WTC11 (cell line): Measurements from ENCODE around the gene FGF8. TPM values are rescaled to one million over a fixed set of nuclear protein-coding genes. Genes with fewer than 3 reads are reported as not detected.

Experiments used
- ATAC-seq: fragments of 200-7000 bp; cut with Tn5 transposase; 2 replicates; pipeline ENCODE4 v1.10.0; 2021; ENCODE audit warnings: mild to moderate bottlenecking, moderate library complexity
- CTCF ChIA-PET: fragments of 300-600 bp; sonication (Branson Sonifier 250); formaldehyde crosslinking; loops from one replicate; lab custom pipeline; 2021; ENCODE audit warnings: antibody characterized with exemption; lab: Charles Lee
- POLR2A ChIA-PET: fragments of 350-600 bp; sonication (Branson Sonifier 250); formaldehyde crosslinking; loops from one replicate; lab custom pipeline; 2021; ENCODE audit warnings: antibody characterized with exemption; lab: Charles Lee
- DNase-seq: peaks from one replicate; pipeline ENCODE4 v3.0.0; 2021; ENCODE audit warnings: low spot score
- H3K27ac Mint-ChIP-seq: 2 replicates; pipeline ENCODE4 v1.8.0; 2021; ENCODE audit warnings: mixed read lengths
- H3K27me3 Mint-ChIP-seq: 2 replicates; pipeline ENCODE4 v1.8.0; 2021; ENCODE audit warnings: low read depth, mild to moderate bottlenecking, moderate library complexity, mixed read lengths
- H3K36me3 Mint-ChIP-seq: 2 replicates; pipeline ENCODE4 v1.8.0; 2021; ENCODE audit warnings: mixed read lengths
- H3K4me1 Mint-ChIP-seq: 2 replicates; pipeline ENCODE4 v1.8.0; 2022; ENCODE audit warnings: mixed read lengths
- H3K4me3 Mint-ChIP-seq: 2 replicates; pipeline ENCODE4 v1.8.0; 2021; ENCODE audit warnings: mild to moderate bottlenecking, moderate library complexity, mixed read lengths
- H3K9me3 Mint-ChIP-seq: 2 replicates; pipeline ENCODE4 v1.8.0; 2021; ENCODE audit warnings: mixed read lengths
- ELF4 ChIP-seq: sonication (generic); formaldehyde crosslinking; IDR thresholded peaks from 2 replicates; pipeline ENCODE4 v1.8.1; 2022; ENCODE audit warnings: low read depth, mild to moderate bottlenecking, moderate library complexity, missing genetic modification reagents
- ETV6 ChIP-seq: sonication (generic); formaldehyde crosslinking; IDR thresholded peaks from 2 replicates; pipeline ENCODE4 v1.8.1; 2022; ENCODE audit warnings: mild to moderate bottlenecking, missing genetic modification reagents
- GRHL2 ChIP-seq: fragments of 250-450 bp; sonication (Bioruptor Pico); IDR thresholded peaks from 2 replicates; pipeline ENCODE4 v1.8.0; 2022; ENCODE audit warnings: mild to moderate bottlenecking, moderate library complexity; ENCODE audit not compliant: insufficient replicate concordance, severe bottlenecking
- GTF2I ChIP-seq: fragments of 250-450 bp; sonication (Bioruptor Pico); conservative IDR thresholded peaks from 2 replicates; pipeline ENCODE4 v1.4.0; 2021; ENCODE audit warnings: mild to moderate bottlenecking
- JAZF1 ChIP-seq: fragments of 250-450 bp; sonication (Bioruptor Pico); IDR thresholded peaks from 2 replicates; pipeline ENCODE4 v1.9.0; 2021; ENCODE audit warnings: moderate library complexity, mild to moderate bottlenecking, inconsistent platforms
- KAT7 ChIP-seq: sonication (generic); formaldehyde crosslinking; IDR thresholded peaks from 2 replicates; pipeline ENCODE4 v1.8.1; 2023; ENCODE audit warnings: missing genetic modification reagents, mild to moderate bottlenecking, borderline replicate concordance
- OVOL2 ChIP-seq: fragments of 250-450 bp; sonication (Bioruptor Pico); IDR thresholded peaks from 2 replicates; pipeline ENCODE4 v1.9.0; 2021; ENCODE audit warnings: mild to moderate bottlenecking, borderline replicate concordance
- RELA ChIP-seq: sonication (generic); formaldehyde crosslinking; IDR thresholded peaks from 2 replicates; pipeline ENCODE4 v1.8.1; 2022; ENCODE audit warnings: missing genetic modification reagents, mild to moderate bottlenecking, borderline replicate concordance
- SMAD3 ChIP-seq: sonication (generic); formaldehyde crosslinking; IDR thresholded peaks from 2 replicates; pipeline ENCODE4 v1.8.0; 2022; ENCODE audit warnings: missing genetic modification reagents, mild to moderate bottlenecking, borderline replicate concordance
- total RNA-seq: library from RNA; stranded (reverse); gene quantifications from 3 replicates; pipeline ENCODE4 v1.2.3, GENCODE V29; 2021
- TF ChIP-seq, protein P1 (sequence below): sonication (generic); formaldehyde crosslinking; IDR thresholded peaks from 2 replicates; pipeline ENCODE4 v1.8.0; 2022; ENCODE audit warnings: mild to moderate bottlenecking, missing genetic modification reagents
- TF ChIP-seq, protein P2 (sequence below): sonication (generic); formaldehyde crosslinking; IDR thresholded peaks from 2 replicates; pipeline ENCODE4 v1.8.0; 2022; ENCODE audit warnings: mild to moderate bottlenecking, missing genetic modification reagents
- TF ChIP-seq, protein P3 (sequence below): sonication (generic); formaldehyde crosslinking; IDR thresholded peaks from 2 replicates; pipeline ENCODE4 v1.8.1; 2023; ENCODE audit warnings: mild to moderate bottlenecking, moderate library complexity, missing genetic modification reagents
- TF ChIP-seq, protein P4 (sequence below): sonication (generic); formaldehyde crosslinking; IDR thresholded peaks from 2 replicates; pipeline ENCODE4 v1.8.1; 2023; ENCODE audit warnings: mild to moderate bottlenecking, missing genetic modification reagents, moderate library complexity
- TF ChIP-seq, protein P5 (sequence below): sonication (generic); formaldehyde crosslinking; IDR thresholded peaks from 2 replicates; pipeline ENCODE4 v1.8.0; 2022; ENCODE audit warnings: mild to moderate bottlenecking, missing genetic modification reagents
- TF ChIP-seq, protein P6 (sequence below): sonication (generic); formaldehyde crosslinking; conservative IDR thresholded peaks from 2 replicates; pipeline ENCODE4 v1.8.1; 2023; ENCODE audit warnings: mild to moderate bottlenecking, low read depth, missing genetic modification reagents, moderate library complexity

Gene FGF8
- total RNA-seq, 1 experiment from 2014 or later = 28.9 TPM

DNA sequence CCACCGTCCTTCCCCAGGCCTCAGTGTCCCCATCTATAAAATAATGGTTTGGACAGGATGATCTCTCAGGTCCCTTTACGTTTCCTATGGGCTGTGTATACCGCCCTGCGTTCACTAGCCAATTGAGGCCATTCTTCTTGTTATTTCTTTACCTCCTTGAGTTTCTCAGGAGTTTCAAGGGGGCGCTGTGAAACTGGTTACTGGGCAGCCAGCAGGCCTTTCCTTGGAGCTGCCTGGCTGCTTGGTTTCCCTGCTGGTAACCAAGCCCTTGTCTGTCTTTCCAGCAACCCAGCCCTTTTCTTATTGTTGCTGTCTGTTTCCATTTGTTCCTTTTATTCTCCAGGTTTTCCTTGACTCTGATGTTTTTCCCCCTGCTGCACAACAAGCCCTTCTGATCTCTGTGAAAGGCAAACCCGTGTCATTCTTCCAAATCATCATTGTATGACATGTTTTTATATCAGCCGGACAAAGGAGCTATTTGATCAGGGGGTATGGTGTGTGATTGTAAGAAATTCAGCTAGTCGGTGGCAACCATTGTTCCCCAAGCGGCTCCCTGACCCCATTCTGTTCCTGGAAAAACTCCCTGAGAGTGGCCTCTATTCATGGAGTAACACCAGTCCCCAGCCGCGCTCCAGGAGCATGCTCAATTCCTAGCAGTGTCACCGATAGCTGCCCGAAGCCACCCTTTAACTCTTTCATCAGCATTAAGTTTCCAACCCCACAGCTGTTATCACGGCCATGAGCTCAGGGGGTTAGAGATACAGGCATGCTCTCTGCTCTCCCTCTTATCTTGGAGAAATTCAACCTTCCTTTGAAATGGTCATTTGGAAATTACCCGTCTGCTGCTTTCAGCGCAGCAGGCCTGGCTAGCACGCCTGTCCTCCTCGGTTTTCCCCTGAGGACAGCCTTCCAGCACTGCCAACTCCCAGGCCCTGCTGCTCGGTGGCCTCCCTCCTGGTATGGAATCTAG, 26.6 kb downstream of the FGF8 start:
- Mint-ChIP-seq H3K4me1 (peaks cover 13% of the 10 kb centered on the region), H3K36me3 (no peaks in the 10 kb centered on the region)
- CTCF ChIA-PET = interaction anchor here (0.6 to 3.1 kb wide), 37 partner anchors 9 to 699 kb away, joined by 3 to 43 read pairs (median 4); partner anchors contain the start of genes DPCD and POLL
- TF ChIP-seq GTF2I (CRISPR knock-in tag) (no peak), ELF4 (CRISPR knock-in tag) (no peak), OVOL2 (CRISPR knock-in tag) (no peak)
- TF ChIP-seq, protein P1, sequence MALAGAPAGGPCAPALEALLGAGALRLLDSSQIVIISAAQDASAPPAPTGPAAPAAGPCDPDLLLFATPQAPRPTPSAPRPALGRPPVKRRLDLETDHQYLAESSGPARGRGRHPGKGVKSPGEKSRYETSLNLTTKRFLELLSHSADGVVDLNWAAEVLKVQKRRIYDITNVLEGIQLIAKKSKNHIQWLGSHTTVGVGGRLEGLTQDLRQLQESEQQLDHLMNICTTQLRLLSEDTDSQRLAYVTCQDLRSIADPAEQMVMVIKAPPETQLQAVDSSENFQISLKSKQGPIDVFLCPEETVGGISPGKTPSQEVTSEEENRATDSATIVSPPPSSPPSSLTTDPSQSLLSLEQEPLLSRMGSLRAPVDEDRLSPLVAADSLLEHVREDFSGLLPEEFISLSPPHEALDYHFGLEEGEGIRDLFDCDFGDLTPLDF (CRISPR knock-in tag) = no peak
- TF ChIP-seq, all 79 proteins: peak for 0
- Mint-ChIP-seq H3K9me3 (no peaks in the 10 kb centered on the region), H3K27me3 (peaks cover 7% of the 10 kb centered on the region), H3K27ac (peak overlapping the region; percentile 61), H3K4me3 (no peak overlapping the region)
- POLR2A ChIA-PET = interaction anchor here (0.5 to 1.2 kb wide), 4 partner anchors 25 to 1454 kb away, joined by 3 to 7 read pairs (median 6); no protein-coding TSS in a partner anchor
- ATAC-seq = peak; percentile 98
- peak; percentile 57 for DNase-seq

DNA sequence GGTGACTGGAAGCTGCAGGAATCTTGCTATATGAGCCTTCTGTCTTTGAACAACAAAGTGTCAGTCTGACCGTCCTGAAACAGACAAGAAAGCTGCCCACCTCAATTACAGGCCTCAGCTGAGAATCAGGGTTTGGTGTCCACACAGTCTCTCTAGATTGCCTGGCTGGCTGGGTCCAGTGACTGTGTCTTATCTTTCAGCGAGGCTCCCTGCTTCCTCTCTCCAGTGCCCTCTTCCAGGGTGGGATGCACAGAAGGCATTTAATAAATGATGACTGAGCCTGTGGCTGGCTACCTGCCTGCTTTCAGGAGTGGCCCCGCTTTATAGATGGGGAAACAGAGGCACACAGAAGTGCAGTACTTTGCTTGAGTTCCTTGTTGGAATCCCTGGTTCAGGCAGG, 27.4 kb downstream of the FGF8 start:
- DNase-seq (no peak), ATAC-seq (no peak)
- ChIA-PET POLR2A (interaction anchor here (1.2 kb wide), 1 partner anchor 26 kb away, joined by 6 read pairs; no protein-coding TSS in a partner anchor), CTCF (interaction anchor here (0.5 to 3.1 kb wide), 13 partner anchors 11 to 335 kb away, joined by 3 to 43 read pairs (median 5); no protein-coding TSS in a partner anchor)
- H3K4me3 Mint-ChIP-seq = no peak overlapping the region
- no peaks in the 10 kb centered on the region for H3K36me3 Mint-ChIP-seq
- TF ChIP-seq ELF4 (CRISPR knock-in tag) (no peak), JAZF1 (CRISPR knock-in tag) (no peak), RELA (CRISPR knock-in tag) (no peak), ETV6 (no peak)
- TF ChIP-seq, protein P2, sequence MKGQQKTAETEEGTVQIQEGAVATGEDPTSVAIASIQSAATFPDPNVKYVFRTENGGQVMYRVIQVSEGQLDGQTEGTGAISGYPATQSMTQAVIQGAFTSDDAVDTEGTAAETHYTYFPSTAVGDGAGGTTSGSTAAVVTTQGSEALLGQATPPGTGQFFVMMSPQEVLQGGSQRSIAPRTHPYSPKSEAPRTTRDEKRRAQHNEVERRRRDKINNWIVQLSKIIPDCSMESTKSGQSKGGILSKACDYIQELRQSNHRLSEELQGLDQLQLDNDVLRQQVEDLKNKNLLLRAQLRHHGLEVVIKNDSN (CRISPR knock-in tag) = no peak
- TF ChIP-seq, protein P3, sequence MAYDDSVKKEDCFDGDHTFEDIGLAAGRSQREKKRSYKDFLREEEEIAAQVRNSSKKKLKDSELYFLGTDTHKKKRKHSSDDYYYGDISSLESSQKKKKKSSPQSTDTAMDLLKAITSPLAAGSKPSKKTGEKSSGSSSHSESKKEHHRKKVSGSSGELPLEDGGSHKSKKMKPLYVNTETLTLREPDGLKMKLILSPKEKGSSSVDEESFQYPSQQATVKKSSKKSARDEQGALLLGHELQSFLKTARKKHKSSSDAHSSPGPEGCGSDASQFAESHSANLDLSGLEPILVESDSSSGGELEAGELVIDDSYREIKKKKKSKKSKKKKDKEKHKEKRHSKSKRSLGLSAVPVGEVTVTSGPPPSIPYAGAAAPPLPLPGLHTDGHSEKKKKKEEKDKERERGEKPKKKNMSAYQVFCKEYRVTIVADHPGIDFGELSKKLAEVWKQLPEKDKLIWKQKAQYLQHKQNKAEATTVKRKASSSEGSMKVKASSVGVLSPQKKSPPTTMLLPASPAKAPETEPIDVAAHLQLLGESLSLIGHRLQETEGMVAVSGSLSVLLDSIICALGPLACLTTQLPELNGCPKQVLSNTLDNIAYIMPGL = no peak
- TF ChIP-seq, protein P4, sequence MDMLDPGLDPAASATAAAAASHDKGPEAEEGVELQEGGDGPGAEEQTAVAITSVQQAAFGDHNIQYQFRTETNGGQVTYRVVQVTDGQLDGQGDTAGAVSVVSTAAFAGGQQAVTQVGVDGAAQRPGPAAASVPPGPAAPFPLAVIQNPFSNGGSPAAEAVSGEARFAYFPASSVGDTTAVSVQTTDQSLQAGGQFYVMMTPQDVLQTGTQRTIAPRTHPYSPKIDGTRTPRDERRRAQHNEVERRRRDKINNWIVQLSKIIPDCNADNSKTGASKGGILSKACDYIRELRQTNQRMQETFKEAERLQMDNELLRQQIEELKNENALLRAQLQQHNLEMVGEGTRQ (CRISPR knock-in tag) = no peak
- no peaks in the 10 kb centered on the region for H3K9me3 Mint-ChIP-seq
- peaks cover 7% of the 10 kb centered on the region for H3K27me3 Mint-ChIP-seq
- peaks cover 13% of the 10 kb centered on the region for H3K4me1 Mint-ChIP-seq
- no peak overlapping the region; the same call in 1 of the 2 replicates for H3K27ac Mint-ChIP-seq

DNA sequence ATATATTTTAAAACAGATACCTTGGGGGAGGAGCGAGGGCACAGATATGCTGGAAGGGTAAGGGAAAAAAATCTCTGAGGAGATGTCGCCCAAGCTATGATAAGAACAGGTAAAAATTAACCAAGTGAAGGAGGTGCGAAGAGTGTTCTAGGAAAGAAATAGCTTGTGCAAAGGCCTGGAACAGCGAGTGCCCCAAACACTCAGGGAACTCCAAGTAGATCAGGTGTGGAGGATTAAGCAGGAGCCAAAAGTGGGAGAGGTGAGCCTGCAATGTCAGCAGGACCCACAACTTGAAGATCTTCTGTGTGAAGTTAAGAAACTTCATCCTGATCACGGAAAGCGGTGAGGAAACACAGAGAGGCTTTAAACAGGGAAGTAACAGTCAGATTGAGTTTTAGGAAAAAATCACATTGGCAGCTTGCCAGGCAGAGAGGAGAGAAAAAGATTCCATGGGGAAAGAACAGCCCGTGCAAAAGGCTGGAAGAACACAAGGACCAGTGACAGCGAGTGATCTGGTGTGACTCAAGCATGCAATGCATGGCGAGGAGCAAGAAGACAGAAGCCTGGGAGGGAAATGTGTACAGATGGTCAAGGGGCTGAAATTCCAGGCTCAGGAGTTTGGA, 30.7 kb downstream of the FGF8 start:
- Mint-ChIP-seq H3K27ac (no peak overlapping the region), H3K4me1 (peaks cover 13% of the 10 kb centered on the region), H3K36me3 (no peaks in the 10 kb centered on the region), H3K27me3 (peaks cover 4% of the 10 kb centered on the region), H3K9me3 (no peaks in the 10 kb centered on the region)
- no peak for DNase-seq
- CTCF ChIA-PET = interaction anchor here (2.0 kb wide), 1 partner anchor 142 kb away, joined by 10 read pairs; no protein-coding TSS in a partner anchor
- TF ChIP-seq, protein P5, sequence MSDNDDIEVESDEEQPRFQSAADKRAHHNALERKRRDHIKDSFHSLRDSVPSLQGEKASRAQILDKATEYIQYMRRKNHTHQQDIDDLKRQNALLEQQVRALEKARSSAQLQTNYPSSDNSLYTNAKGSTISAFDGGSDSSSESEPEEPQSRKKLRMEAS (CRISPR knock-in tag) = no peak
- TF ChIP-seq GRHL2 (CRISPR knock-in tag) (no peak), SMAD3 (CRISPR knock-in tag) (no peak), KAT7 (CRISPR knock-in tag) (no peak), ELF4 (CRISPR knock-in tag) (no peak)
- TF ChIP-seq, protein P6, sequence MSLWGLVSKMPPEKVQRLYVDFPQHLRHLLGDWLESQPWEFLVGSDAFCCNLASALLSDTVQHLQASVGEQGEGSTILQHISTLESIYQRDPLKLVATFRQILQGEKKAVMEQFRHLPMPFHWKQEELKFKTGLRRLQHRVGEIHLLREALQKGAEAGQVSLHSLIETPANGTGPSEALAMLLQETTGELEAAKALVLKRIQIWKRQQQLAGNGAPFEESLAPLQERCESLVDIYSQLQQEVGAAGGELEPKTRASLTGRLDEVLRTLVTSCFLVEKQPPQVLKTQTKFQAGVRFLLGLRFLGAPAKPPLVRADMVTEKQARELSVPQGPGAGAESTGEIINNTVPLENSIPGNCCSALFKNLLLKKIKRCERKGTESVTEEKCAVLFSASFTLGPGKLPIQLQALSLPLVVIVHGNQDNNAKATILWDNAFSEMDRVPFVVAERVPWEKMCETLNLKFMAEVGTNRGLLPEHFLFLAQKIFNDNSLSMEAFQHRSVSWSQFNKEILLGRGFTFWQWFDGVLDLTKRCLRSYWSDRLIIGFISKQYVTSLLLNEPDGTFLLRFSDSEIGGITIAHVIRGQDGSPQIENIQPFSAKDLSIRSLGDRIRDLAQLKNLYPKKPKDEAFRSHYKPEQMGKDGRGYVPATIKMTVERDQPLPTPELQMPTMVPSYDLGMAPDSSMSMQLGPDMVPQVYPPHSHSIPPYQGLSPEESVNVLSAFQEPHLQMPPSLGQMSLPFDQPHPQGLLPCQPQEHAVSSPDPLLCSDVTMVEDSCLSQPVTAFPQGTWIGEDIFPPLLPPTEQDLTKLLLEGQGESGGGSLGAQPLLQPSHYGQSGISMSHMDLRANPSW (CRISPR knock-in tag) = no peak
- TF ChIP-seq, all 79 proteins: peak for 0
- ATAC-seq = no peak
- no peak overlapping the region for H3K4me3 Mint-ChIP-seq
- POLR2A ChIA-PET = no interaction called here
